Measurements from ENCODE around the gene GORAB. TPM values are rescaled to one million over a fixed set of nuclear protein-coding genes. Genes with fewer than 3 reads are reported as not detected.

The GORAB gene
- total and polyA plus RNA-seq, 2 of the 8 experiments (the other 6 are each of a cell fraction or from before 2014, with no cell fraction given) = 4.0 to 9.6 TPM

GRCh38 chr1:170555370-170555769, 23.4 kb downstream of the GORAB start:
- Histone ChIP-seq H3K36me3 (ENCODE audit: control insufficient read depth in 2 of 4, insufficient read depth in 4 of 4, low read length in 3 of 4) (peaks cover 0 to 20% (median 7%) of the 10 kb centered on the region in 4 experiments; a peak in 6 of 8 replicates), H2BK20ac (ENCODE audit: low read length) (no peak overlapping the region), H3K23ac (ENCODE audit: insufficient read length) (no peak overlapping the region), H3K4me2 (ENCODE audit: insufficient read depth in 1 of 2, low read depth in 2 of 2, low read length in 2 of 2) (no peak overlapping the region), H3K9ac (replicated peaks in 1 of 4; ENCODE audit: extremely low read depth in 1 of 4, low read depth in 3 of 4, low read length in 3 of 4) (no peak overlapping the region), H2BK120ac (replicated peaks; ENCODE audit: low read depth, low read length) (no peak overlapping the region), H3K23me2 (ENCODE audit: low read depth, low read length) (no peaks in the 10 kb centered on the region), H4K5ac (ENCODE audit: insufficient read length, low read depth, low read length) (no peak overlapping the region), H4K91ac (replicated peaks; ENCODE audit: insufficient read length, low read length) (no peak overlapping the region), H3K79me2 (ENCODE audit: control insufficient read depth in 1 of 2, insufficient read depth in 2 of 2, low read length in 2 of 2) (no peaks in the 10 kb centered on the region), H3K56ac (replicated peaks; ENCODE audit: insufficient read length, low read depth, low read length) (no peak overlapping the region), H3K4me1 (replicated peaks in 1 of 4; ENCODE audit: control insufficient read depth in 3 of 4, insufficient read depth in 4 of 4, low read length in 3 of 4) (no peaks in the 10 kb centered on the region), H4K8ac (ENCODE audit: extremely low read depth, insufficient read depth, low read length) (no peak overlapping the region), H2AFZ (ENCODE audit: low read length) (no peak overlapping the region), H3K27ac (ENCODE audit: low read depth, low read length) (no peak overlapping the region), H3K79me1 (ENCODE audit: low read depth, low read length) (no peaks in the 10 kb centered on the region), H3K27me3 (replicated peaks in 1 of 4; ENCODE audit: control insufficient read depth in 3 of 4, extremely low read depth in 1 of 4, insufficient read depth in 3 of 4, low read length in 3 of 4) (no peaks in the 10 kb centered on the region), H3K14ac (ENCODE audit: insufficient read length) (no peak overlapping the region), H3K9me3 (ENCODE audit: insufficient read depth in 2 of 2, low read depth in 1 of 2, low read length in 1 of 2) (no peaks in the 10 kb centered on the region), H2BK15ac (ENCODE audit: low read length) (no peak overlapping the region), H3K18ac (ENCODE audit: extremely low read depth, low read length) (no peak overlapping the region), H2AK5ac (ENCODE audit: low read depth, low read length) (no peak overlapping the region), H3K4ac (replicated peaks; ENCODE audit: insufficient read length, low read depth, low read length) (no peak overlapping the region), H3K4me3 (ENCODE audit: extremely low read depth in 1 of 4, insufficient read depth in 2 of 4, low read depth in 3 of 4, low read length in 4 of 4) (no peak overlapping the region), H2BK5ac (ENCODE audit: low read depth, low read length) (no peak overlapping the region), H4K20me1 (replicated peaks in 1 of 2; ENCODE audit: control insufficient read depth in 1 of 2, insufficient read depth in 2 of 2, low read length in 2 of 2) (no peaks in the 10 kb centered on the region), H2BK12ac (ENCODE audit: low read depth, low read length) (no peak overlapping the region)
- DNase-seq (ENCODE audit: low read depth in 1 of 2, low spot score in 2 of 2) (no peak), FAIRE-seq (no peak)
- ChIA-PET CTCF (ENCODE audit: partially characterized antibody) (interaction anchor here (0.6 to 1.6 kb wide), 2 partner anchors 45 to 379 kb away, joined by 3 to 4 read pairs; no protein-coding TSS in a partner anchor), POLR2A (ENCODE audit: partially characterized antibody) (interaction anchor here (1.7 kb wide), 1 partner anchor 13 kb away, joined by 3 read pairs; no protein-coding TSS in a partner anchor)
- 95% methylated on average over 1 of the region's 1 CpG; no CpG with 5 or more reads in 1 of the 2 experiments for WGBS, 2 experiments (ENCODE audit: extremely low coverage in 1 of 2, insufficient coverage in 1 of 2, insufficient read length in 1 of 2, insufficient replicate concordance in 2 of 2, low coverage in 1 of 2, low lambda C conversion rate in 2 of 2, missing lambda C conversion rate in 1 of 2)
- no peak for TF ChIP-seq GABPA (IDR thresholded peaks at IDR 0.05; ENCODE audit: borderline replicate concordance, insufficient read depth, low read length)
- no peak for TF ChIP-seq PHF8 (conservative IDR thresholded peaks at IDR 0.05; ENCODE audit: low read depth, low read length)
- no peak for TF ChIP-seq JUND (IDR thresholded peaks at IDR 0.05; ENCODE audit: low read length)
- TF ChIP-seq NRF1 (IDR thresholded peaks at IDR 0.05; ENCODE audit: low read depth, low read length) = no peak
- no peak for TF ChIP-seq KDM5A (IDR thresholded peaks at IDR 0.05; ENCODE audit: low read length)
- TF ChIP-seq BACH1 (IDR thresholded peaks at IDR 0.05; ENCODE audit: low read length) = no peak
- TF ChIP-seq RBBP5 (IDR thresholded peaks at IDR 0.05; ENCODE audit: borderline replicate concordance, low read depth, low read length) = no peak
- TF ChIP-seq SIX5 (IDR thresholded peaks at IDR 0.05; ENCODE audit: low read depth, low read length) = no peak
- TF ChIP-seq ZNF274 (IDR thresholded peaks at IDR 0.05; ENCODE audit: borderline replicate concordance, extremely low read depth, low read length) = no peak

Measured in H1 (cell line).